HG03280 (cell line): ENCODE results near the gene PDPR.
"Not testable (repeated sequence)": the region's sequence is repeated elsewhere in the genome, so short reads cannot be mapped to it uniquely, and the experiment has no call there.

Source experiments
- ATAC-seq: cut with Tn5 transposase; IDR thresholded peaks from one replicate; pipeline ENCODE4 v1.9.1; 2021; ENCODE audit warnings: mild to moderate bottlenecking, moderate library complexity; ENCODE audit not compliant: unreplicated experiment

Gene PDPR

DNA sequence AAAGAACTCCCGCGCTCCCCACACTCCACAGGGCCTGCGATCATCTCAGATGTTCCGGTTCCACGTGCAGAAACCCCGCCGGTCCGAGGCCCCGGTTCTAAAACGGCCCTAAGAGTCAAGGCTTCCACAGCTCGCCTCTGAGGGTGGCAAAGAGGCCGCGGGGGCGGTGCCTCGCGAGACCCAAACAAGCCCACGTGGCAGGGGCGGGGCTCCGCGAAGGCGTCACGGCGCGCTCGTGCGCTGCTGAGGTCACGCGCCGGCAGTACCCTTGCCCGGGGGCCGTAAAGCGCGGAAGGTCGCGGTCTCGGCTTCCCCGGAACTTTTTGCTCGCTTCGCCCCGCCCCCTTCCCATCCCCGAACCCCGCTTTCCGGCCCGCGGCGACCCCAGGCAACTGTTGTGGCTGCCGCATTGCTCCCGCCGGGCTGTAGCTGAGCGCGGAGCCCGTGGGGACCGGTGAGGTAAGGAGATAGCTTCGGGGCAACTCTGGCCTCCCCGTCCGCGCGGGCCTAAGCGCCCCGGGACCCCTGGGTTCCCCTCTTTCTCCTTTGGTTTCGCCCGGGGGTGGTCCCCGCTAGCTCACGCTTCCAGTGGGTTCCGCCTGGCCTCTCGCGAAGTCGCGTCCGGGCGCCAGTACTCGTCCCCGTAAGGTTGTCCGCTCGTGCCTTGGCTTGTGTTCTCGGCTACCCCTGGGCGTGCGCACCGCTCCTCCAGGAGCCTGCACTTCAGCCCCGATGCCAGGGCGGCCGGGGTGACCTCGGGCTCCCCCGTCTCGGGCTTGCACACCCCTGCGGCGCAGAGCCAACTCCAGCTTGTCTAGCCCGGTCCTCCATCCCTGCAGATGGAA is at the start of gene PDPR:
PDPR (plus strand) TSS at position 351 of the 845 bp plus-strand sequence. CDS start 6,161 bp downstream, outside the sequence.
- ATAC-seq, result peak; percentile 96

DNA sequence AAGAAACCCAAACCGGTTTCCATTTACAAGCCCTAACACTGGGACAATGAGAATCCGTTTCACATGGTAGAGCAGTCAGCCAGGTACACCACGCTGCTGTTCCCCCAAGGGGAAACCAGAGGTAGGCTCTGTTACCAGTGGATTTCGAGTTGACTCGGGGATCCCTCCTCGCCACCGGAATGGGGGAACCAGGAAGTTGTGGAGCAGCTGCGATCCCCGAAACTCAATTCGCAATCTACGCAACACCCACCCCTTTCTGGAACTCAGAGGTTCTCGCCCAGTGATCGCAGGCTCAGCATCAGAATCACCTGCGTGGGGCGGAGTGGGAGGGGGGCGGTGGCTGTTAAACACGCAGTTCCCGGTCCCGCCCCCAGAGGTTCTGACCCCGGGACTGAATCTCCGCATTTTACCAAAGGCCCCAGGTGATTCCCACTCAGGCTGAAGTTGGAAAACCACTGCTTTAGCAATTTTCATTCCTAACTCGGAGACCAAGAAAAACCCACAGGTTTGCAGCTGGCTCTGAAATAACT is 49.2 kb upstream of the PDPR start:
- ATAC-seq, result not testable (repeated sequence)

DNA sequence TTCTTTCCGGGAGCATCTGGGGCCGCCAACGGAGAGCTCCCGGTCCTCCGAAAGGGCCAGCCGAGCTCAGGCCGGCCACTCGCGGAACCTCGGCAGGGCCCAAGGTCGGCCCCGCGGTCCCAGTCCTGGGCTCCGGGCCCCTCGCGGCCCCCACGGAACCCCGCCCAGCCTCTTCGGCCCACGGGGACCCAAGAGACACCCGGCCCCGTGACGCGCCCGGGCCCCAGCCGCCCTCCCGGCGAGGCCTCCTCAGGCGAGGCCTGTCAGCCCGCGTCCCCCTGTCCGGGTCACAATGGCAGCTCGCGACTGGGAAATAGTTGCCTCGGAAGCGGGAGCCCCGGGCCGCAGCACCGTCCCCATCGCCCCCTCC is 48.8 kb upstream of the PDPR start:
- peak; percentile 23 for ATAC-seq

DNA sequence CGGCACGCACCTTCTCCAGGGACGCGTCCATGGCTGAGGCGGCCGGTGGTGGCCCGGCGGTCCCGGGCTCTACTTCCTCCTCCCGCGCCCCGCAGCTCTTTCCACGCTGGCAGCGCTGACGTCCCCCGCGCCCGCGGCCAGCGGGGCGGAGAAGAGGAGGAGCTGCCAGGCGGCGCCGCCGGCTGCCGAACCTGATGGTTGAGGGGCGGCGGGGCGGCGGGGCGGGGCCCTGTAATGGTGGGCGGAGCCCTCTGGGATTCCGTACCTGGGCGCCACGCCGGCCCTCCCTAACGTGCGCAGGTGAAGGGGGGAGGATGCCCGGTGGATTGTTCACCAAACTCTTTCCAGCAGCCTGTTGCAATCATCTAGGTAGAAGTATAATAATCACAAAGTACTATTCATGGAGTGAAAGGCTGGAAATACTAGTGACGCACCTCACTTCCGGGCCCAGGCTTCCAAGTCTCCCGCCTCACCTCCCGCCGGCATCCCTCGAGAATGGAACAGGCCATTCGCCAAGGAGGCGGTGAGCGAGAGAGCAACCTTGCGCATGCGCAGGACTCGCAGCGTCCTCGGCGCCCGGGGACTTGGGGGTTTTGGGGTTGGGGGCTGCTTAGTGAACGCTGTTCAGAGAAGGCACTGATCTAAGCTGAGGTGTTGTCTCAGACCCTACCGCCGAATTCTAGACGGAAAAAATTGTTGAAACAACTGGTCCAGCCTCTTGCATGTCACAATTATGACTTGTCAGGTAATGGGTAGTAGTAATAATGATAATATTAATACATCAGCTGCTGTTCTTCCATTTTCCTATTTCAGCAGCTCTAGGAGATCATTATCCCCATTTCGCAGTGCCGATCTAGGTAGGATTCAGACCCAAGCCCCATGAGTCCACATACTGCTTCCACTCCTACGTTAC is 48.1 kb upstream of the PDPR start:
- peak; percentile 96 for ATAC-seq

DNA sequence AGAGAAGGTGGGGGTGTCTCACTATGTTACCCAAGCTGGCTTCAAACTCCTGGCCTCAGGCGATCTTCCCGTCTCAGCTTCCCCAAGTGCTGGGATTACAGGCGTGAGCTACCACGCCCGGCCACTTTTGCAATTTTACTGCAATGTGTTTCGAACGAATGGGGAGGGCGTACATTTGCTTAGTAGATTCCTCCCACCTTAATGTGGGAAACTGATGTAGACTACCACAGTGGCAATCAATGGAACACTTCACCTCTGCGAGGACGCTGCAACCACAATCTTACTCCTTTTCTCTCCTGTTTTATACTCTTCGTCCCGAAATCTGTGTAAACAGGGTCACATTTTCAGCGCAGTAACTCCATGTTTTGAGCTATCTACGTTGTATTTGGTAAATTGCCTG is 47.4 kb upstream of the PDPR start:
- not testable (repeated sequence) for ATAC-seq

DNA sequence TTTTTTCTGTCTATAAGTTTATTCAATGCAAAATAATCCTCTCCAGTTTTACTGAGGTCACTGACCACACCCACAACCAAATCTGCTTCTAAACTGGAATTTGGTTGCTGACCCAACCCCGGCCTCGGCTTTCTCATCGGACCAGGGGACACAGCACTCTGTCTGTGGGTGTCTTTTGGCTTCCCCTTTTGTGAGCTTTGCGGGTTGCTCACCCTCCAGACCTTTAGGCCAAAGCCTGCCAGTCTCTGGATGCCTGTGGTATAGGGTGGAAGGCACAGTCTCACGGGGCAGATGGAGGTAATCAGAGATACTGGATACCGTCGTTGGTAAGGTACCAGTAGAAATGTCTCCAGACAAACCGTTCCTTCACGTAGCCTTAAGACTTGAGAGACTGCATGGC is 35.1 kb upstream of the PDPR start:
- not testable (repeated sequence) for ATAC-seq

DNA sequence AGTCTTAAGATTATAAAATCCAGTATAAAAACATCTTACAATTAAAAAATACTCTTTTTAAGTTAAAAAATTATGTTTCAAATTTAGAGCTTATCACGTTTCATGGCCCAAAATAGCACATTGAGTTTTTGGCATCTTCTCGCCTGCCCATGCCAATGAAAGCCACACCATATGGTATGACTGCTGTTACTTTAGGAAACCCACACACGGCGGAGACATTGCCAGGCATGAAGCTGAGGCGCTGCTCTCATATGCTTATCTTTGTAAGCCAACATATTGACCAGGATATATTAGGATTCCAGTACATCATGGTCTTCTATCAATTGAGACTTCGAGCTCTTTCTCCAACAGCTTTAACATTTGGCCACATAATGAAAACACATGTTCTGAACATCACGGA is 32.9 kb upstream of the PDPR start:
- not testable (repeated sequence) for ATAC-seq

DNA sequence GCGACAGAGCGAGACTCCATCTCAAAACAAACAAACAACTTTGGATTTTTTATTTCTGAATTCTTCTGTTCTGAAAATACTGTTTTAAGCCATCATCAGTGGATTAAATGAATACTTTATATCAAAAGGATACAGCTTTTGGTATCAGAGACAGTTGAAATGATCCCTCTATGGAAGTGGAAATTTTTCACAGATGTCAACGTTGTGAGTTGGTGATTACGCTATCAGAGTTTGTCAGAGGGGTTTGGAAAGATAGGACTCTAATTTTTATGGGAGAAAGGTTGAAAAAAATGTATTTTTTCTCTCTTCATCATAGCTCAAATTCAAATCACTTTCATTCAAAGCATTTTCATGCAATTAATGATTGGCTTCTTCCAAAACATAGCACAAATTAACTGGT is 30.2 kb upstream of the PDPR start:
- not testable (repeated sequence) for ATAC-seq

DNA sequence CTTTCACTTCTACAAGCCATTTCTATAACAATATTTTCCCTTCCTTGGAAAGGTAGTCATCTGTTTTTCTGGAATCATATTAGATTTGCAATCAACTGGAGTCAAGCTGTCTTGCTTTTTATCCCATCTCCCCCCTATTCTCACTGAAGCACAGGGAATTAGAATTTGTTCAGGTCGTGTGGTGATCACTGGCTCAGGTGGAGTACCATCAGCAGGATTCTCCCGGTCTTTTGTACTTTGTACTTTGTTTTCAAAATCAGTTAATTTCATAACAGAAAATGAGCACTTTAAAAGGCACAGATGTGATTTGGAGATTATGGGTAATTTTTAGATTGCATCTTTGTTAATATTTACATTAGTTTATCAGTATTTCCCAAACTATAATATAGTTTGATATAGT is 26.0 kb upstream of the PDPR start:
- ATAC-seq, result not testable (repeated sequence)

DNA sequence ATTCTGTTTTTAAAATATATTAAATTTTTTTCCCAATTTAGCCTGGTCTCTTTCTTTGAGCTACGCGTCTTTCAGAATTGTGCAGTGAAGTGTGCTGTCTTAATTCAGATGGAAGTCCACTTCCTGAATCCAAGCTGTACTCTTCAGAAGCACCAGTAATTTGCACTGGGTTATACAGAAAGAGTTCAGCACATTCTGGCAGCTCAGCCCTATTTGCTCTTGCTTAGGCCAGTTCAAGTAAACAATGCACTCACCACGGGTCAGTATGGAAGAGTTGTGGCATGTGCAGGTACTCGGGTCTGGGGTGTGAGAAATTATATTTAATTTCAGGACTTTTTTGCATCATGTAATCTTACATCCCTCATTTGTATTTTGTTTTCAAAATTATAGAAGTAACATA is 25.3 kb upstream of the PDPR start:
- not testable (repeated sequence) for ATAC-seq

DNA sequence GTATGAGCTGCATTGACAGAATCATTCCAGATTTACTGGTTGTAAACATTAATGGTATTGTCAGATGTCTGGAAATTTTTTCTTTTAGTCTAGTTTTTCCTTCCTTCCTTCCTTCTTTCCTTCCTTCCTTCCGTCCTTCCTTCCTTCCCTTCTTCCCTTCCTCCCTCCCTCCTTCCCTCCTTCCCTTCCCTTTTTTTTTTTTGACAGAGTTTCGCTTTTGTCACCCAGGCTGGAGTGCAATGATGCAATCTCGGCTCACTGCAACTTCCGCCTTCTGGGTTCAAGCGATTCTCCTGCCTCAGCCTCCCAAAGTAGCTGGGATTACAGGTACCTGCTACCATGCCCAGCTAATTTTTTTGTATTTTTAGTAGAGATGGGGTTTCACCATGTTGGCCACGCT is 24.8 kb upstream of the PDPR start:
- ATAC-seq, result not testable (repeated sequence)

DNA sequence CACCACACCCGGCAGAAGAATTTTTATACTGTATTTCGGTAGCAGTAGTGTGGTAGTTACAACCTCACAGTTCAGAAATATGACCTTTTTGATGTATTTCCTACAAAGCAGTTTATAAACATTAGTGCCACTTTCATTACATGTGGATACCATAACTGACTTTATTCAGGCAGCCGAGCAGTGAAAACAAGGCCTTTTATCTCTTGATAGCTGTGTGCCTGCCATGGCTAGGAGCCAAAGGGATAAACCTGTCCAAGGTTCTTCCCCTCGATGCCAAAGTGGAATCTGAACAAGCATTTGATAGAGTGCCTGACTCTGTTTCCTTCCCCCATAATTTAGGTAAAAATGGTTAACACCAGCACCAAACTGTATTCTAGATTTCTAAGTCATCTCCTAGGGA is 23.0 kb upstream of the PDPR start:
- not testable (repeated sequence) for ATAC-seq

DNA sequence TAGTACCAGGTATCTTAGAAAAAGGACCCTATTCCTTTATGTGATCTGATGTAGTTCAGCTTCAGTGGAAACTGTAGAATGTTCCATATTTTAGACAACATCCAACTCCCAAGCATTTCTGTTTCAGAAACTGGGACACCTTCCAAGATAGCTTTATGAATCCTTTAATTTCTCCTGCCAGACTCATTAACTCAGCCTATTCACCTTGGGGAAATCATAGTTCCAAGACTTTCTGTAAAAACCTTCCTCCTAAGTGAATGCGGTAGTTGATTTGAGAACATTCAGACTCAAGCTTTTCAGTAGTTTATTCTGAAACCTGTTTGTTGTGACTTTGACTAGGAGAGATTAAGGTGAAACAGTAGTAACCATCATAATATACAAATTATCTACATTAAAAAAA is 20.0 kb upstream of the PDPR start:
- ATAC-seq, result not testable (repeated sequence)

DNA sequence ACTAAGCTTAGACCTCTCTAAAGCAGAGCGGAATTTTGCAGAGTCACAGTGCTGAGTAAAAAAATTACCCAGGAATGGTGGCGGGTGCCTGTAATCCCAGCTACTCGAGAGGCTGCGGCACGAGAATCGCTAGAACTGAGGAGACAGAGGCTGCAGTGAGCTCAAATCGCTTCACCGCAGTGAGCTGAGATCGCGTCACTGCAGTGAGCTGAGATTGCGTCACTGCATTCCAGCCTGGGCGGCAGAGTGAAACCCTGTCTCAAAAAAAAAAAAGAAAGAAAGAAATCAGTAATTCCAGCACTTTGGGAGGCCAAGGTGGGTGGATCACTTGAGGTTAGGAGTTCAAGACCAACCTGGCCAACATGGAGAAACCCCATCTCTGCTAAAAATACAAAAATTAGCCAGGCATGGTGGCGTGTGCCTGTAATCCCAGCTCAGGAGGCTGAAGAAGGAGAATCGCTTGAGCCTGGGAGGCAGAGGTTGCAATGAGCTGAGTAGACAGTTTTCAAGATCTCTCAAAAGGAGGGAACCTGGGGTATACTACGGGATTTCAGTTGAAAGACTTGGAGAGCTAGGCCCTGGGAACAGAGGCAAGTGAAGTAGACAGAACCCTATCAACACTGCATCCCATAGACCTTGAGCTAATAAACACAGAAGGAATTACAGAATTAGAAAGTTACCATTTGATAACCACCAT is 4.4 kb upstream of the PDPR start:
- ATAC-seq, result not testable (repeated sequence)

DNA sequence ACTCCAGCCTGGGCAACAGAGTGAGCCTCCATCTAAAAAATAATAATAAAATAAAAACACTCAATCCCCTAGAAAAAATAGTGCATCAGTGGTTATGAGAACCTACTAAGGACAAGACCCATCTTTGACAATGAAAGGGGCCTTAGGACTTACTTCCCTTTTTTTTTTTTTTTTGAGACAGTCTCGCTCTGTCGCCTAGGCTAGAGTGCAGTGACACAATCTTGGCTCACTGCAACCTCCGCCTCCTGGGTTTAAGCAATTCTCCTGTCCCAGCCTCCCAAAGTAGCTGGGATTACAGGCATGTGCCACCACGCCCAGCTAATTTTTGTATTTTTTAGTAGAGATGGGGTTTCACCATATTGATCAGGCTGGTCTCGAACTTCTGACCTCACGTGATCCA is 2.0 kb upstream of the PDPR start:
- not testable (repeated sequence) for ATAC-seq

DNA sequence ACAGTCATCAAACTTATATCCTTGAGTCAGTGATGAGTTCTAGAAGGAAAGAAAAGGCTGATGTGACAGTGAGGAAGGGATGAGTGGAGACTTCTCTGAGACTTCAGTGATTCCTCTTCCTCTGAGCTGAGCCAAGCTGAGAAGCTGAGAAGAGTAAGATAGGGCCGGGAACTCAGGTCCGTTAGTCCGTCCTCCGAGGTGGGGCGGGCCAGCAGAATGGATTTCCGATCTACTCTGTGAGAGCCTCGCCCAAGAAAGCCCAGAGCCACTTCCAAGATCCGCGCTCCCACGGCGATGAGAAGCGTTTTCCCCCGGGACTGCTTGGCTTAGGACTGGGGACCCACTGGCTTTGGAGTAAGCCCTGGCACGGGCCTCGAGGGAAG is 542 bp upstream of the PDPR start:
- peak; percentile 14 for ATAC-seq

DNA sequence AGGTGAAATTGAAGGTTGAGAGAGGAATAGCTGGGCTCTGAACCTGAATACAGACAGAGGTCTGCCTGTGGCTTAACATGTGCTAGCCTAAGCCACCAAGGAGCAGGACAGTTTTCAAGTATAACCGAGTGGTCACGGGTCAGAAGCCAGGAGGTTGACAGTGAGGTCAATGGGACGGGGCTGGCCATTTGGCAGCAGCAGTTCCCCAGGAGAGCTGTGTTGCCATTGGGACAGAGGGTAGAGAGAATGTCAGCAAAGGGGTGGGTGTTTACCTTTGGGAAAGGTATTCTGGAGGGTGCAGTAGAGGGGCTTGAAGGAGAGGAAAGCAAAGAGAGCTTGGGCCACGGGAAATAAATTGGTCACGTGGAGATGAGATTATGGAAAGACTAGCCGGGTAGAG is 4.2 kb downstream of the PDPR start:
- ATAC-seq, result not testable (repeated sequence)

DNA sequence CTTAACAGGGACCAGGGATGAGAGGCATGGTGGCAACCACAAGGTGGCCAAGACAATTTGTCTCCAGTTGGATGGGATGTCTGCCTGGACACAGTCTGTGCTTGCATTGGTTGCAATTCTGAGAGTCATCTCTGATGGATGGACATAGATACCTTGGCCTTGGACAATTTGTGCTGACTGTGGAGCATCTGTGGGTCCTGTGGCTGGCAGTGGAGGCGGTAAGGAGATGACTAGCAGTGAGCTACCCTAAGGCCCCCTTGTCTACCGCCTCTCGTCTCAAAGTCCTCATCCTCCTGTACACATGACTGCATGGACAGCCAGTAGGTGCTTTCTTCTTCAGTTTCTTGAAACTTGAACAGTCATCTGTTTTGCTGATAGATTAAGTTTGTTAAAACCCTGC is 4.6 kb downstream of the PDPR start:
- ATAC-seq, result not testable (repeated sequence)

DNA sequence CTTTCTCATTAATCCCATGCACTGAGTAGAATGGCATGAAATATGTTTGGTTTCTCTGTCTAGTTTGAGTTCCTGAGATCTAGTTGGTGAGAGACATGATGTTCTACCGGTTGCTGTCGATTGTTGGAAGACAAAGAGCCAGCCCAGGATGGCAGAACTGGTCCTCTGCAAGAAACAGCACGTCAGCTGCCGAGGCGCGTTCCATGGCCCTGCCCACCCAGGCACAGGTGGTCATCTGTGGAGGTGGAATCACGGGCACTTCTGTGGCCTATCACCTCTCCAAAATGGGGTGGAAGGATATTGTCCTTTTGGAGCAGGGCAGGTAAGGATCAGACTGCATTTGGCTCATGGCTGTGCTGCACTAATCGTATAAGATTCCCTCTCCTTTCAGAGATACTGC is 6.3 kb downstream of the PDPR start:
- ATAC-seq, result not testable (repeated sequence)

DNA sequence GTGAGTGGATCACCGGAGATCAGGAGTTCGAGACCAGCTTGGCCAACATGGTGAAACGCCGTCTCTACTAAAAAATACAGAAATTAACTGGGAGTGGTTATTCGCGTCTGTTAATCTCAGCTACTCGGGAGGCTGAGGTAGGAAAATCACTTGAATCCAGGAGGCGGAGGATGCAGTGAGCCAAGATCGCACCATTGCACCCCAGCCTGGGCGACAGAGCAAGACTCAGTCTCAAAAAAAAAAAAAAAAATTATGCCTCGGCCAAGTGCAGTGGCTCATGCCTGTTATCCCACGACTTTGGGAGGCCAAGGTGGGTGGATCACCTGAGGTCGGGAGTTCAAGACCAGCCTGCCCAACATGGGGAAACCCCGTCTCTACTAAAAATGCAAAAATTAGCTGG is 9.7 kb downstream of the PDPR start:
- ATAC-seq, result not testable (repeated sequence)

DNA sequence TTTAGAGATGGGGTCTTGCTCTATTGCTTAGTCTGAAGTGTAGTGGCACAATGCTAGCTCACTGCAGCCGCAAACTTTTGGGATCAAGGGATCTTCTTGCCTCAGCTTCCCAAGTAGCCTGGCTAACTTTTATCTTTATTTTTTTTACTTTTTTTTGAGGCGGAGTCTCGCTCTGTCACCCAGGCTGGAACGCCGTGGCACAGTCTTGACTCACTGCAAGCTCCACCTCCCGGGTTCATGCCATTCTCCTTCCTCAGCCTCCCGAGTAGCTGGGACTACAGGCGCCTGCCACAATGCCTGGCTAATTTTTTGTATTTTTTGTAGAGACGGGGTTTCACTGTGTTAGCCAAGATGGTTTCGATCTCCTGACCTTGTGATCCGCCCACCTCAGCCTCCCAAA is 12.1 kb downstream of the PDPR start:
- not testable (repeated sequence) for ATAC-seq
